ENCODE results near the gene SYT1.

GRCh38 chr12:79344855-79345847 lies 480.6 kb downstream of the SYT1 start:
- TF ChIP-seq EP300 (IDR thresholded peaks at IDR 0.05) (no peak), CTCF (IDR thresholded peaks at IDR 0.05) (no peak), POLR2A (IDR thresholded peaks at IDR 0.05) (no peak)
